HG02938 (cell line): ENCODE results near the gene ELOVL5.
"Not testable (repeated sequence)": the region's sequence is repeated elsewhere in the genome, so short reads cannot be mapped to it uniquely, and the experiment has no call there.

Experiments
- ATAC-seq: cut with Tn5 transposase; IDR thresholded peaks from one replicate; pipeline ENCODE4 v1.9.1; 2021; ENCODE audit warnings: mild to moderate bottlenecking, moderate library complexity; ENCODE audit not compliant: unreplicated experiment

Gene ELOVL5, protein sequence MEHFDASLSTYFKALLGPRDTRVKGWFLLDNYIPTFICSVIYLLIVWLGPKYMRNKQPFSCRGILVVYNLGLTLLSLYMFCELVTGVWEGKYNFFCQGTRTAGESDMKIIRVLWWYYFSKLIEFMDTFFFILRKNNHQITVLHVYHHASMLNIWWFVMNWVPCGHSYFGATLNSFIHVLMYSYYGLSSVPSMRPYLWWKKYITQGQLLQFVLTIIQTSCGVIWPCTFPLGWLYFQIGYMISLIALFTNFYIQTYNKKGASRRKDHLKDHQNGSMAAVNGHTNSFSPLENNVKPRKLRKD

DNA sequence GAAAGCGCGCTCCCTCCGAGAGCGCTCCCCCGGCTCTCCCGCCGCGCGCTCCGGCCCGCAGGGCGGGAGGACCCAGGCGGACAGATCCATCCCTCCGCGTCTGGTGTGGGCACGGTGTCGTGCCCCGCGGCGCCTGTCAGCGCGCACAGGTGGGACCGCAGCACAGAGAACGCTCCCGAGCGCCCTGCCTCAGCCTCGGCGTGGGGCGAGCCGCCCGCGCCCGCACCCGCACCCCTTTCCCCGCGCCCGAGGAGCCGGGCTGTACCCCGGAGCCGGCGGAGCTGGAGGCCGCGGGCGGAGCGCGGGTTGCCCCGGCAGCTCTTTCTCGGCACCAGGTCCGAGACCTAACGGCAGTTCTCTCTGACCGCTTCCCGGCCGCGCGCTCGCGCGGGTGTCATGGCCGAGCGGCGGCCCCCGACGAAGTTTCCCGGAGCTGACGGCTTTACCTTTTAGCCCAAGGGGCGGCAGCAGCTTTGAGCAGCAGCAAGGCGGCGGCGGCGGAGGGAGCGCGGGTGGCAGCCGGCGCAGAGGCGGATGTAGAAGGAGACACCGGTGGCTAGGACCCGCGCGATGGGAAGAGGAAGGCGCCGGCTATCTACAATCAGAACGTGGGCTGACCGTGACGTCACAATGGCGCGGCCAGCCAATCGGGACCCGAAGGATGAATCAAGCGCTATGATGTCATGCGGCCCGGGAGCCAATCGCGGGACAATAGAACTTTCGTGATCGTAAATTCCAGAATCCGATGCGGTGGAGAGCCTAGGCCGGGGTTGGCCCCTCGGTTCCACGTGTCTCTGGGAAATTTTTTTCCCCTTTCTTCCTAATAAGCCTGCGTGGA, at the start of gene ELOVL5:
Gene ELOVL5 (minus strand): TSS at position 580 of the 838 bp plus-strand sequence. CDS start 53,251 bp downstream, outside the sequence.
- peak; percentile 74 for ATAC-seq

DNA sequence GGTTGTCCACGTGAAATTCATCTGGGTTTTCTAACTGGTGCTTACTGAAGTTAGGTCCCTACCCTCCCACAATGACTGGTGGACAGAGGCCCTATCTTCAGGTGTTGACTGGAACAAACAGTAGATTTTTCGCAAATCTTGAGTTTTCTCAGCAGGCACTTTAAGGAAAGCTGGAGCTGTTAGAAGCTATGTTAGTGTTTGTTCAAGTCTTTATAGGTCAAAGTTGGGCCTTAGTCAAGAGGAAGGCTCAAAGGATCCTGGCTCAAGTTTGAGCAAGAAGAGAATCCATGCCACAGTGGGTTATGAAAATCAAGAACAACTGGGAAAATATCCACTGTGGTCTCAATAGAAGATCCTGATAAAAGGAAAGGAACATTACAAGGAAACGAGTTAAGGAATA, 48.5 kb upstream of the ELOVL5 start:
- no peak for ATAC-seq

- ATAC-seq = no peak
These were observed 47.2 kb upstream of the ELOVL5 start for GRCh38 chr6:53395986-53396385.

DNA sequence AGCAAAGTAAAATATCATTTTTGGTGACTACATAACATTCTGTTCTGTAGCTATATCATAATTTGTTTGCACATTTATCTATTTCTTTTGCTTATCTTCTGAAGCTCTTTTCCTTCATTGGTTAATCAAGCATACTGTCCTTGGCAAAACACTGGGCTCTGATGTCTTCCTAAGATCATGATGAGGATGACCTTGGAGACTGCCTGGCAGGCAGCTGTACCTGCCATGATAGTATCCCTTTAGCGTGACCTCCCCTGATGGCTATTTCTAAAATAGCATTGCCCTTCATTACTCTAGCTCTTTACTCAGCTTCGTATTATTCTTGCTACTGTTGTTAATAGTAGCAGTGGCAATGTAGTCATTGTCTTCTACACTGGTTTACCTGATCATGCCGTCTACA, 46.0 kb upstream of the ELOVL5 start:
- ATAC-seq = no peak

- no peak for ATAC-seq
These were observed 42.4 kb upstream of the ELOVL5 start for GRCh38 chr6:53391170-53391569.

- ATAC-seq = no peak
These were observed 41.3 kb upstream of the ELOVL5 start for GRCh38 chr6:53390010-53390409.

DNA sequence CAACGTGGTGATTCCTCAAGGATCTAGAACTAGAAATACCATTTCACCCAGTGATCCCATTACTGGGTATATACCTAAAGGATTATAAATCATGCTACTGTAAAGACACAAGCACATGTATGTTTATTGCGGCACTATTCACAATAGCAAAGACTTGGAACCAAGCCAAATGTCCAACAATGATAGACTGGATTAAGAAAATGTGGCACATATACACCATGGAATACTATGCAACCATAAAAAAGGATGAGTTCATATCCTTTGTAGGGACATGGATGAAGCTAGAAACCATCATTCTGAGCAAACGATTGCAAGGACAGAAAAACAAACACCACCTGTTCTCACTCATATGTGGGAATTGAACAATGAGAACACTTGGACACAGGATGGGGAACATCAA, 39.9 kb upstream of the ELOVL5 start:
- not testable (repeated sequence) for ATAC-seq

DNA sequence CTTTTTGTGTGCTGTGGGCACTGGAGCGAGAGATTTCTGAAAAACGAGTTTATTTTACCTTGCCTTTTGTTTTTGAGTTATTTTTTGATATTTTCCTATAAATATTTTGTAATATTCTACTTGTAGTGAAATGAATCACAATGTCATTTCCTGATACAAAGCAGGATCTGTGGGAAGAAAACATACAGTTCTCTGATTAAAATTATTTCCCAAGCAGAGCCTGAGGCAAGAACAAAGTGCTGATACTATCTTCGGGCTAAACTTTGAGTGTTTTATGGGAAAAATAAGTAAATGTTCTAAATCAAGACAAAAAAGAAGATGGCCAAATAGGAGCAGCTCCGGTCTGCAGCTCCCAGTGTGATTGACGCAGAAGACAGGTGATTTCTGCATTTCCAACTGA, 33.7 kb upstream of the ELOVL5 start:
- no peak for ATAC-seq

DNA sequence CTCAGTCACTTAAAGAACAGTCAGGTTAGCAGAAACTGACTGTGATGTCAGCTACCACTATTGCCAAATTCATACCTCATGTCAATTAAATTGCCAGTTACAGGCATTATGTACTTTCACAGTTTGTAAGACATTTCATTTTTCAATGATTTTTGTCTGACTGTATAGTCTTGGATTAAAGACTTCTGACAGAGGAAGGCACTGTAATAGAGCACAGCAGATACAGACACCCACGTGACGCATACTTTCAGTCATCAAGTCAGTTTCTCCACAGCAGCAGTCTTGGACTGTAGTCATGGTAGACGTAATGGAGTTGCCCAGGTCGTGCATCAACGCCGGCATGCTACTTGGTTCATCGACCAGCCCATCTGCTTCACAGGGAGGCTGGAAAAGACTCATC, 29.5 kb upstream of the ELOVL5 start:
- ATAC-seq = no peak

DNA sequence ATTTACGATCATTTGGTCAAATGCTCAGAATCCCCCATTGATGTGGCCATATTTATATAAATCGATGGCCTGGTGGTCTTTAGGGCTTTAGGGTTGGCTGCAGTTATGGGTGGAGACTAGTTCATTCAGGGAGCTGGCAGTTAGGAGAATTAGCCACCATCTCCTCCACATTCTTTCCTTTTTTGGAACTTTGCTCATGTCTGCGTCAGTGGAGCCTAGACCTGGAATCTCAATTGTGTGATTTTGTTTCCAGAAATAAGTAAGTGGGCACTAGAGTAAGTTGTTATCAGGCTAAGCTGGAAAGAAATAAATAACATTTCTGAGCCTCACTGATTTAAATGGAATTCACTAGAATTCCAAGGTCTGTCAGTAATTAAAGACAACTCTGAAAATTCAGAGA, 29.0 kb upstream of the ELOVL5 start:
- ATAC-seq = no peak

DNA sequence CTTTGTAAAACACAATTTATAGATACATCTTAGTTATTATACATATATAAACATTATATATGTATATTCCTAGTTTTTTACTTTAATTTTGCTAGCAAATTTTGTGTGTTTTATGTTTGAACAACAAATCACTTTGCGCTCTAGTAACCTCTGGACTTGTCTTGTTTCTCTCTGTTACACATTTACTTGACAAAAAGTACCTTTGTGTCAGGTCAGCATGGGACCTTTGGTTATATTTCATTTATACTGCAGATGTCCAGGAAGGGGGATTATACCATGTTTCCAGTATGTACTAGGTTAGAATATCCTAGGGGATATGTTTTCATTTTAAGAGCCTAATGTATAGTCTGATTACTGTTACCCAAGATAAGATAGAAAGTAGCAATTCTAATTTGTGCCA, 28.5 kb upstream of the ELOVL5 start:
- ATAC-seq = no peak

DNA sequence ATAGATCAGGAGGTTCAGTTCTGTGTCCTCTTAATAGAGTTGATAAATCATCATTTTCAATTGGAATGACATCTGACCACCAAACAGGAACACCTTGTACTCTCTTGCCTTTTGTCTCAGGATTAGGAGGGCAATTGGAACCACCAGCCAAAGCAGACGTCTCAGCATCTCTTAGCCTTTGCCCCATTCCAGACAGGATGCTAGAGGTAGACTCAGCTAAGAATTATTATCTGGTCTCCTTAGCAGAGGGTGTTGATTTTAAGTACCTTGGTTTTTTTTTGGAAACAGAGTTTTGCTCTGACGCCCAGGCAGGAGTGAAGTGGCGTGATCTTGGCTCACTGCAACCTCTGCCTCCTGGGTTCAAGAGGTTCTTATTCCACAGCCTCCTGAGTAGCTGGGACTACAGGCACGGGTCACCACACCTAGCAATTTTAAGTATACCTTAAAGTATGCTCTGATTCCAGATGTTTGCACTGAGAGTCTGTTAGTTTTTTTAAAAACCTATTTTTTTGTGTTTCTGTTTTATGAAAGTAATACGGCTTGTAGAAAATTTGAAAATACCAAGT, 28.0 kb upstream of the ELOVL5 start:
- no peak for ATAC-seq

DNA sequence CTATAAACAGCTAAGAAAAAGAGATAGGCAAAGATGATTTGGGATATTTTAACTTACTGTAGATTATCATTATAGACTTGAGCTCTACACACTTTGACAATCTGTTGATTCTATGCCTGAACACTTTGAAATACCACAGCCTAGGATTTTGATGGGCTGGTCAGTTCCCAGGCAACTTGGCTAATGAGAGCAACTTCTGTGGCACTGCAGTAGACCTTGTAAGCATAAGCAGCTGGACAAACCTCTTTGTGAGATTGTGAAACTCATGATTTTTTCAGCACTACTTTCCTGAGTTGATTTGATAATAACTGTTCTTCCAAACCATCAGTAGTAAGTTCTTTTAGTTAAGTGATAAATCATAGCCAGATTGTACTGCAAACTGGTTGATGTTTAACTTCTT, 27.1 kb upstream of the ELOVL5 start:
- no peak for ATAC-seq

- no peak for ATAC-seq
These were observed 24.9 kb upstream of the ELOVL5 start for GRCh38 chr6:53373638-53374037.

DNA sequence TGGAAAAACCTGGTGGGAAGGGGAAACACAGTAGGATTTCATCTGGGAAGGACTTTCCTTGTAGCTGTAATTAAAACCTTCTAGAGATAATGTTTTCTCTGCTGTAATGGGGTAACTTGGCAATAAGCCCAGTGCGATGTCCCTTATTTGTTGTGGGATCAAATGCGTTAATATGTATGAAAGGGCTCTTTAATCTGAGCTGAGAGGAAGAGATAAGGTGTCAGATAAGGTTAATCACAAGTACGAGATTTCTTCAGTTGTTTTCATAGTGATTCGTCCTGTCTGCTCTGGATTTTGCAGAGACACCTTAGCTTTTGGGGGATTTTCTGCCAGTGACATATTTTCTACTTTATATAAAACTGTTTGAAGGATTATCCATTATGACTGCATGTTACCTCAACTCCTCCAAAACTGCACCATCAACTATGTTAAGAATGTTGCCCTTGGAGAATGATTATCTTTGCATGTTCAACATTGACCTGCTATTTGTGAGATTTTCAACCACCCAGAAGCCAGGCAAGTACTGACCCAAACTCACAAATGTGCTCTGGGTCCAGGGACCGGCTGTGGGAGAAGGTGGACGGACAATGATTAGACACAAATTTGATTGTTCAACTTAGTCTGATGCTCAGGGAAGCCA, 21.2 kb upstream of the ELOVL5 start:
- ATAC-seq = no peak

- ATAC-seq = no peak
These were observed 20.3 kb upstream of the ELOVL5 start for GRCh38 chr6:53369051-53369450.

DNA sequence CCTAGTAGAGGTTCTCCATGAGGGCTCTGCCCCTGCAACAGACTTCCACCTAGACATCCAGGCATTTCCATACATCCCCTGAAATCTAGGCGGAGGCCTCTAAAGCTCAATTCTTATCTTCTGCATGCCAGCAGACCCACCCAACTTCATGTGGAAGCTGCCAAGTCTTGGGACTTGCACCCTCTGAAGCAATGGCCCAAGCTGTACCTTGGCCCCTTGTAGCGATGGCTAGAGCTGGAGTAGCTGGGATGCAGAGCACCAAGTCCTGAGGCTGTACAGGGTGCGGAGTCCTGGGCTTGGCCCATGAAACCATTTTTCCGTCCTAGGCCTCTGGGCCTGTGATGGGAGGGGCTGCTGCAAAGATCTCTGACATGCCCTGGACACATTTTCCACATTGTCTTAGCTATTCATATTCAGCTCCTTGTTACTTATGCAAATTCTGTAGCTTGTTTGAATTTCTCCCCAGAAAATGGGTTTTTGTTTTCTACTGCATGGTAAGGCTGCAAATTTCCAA, 17.4 kb upstream of the ELOVL5 start:
- ATAC-seq = no peak

DNA sequence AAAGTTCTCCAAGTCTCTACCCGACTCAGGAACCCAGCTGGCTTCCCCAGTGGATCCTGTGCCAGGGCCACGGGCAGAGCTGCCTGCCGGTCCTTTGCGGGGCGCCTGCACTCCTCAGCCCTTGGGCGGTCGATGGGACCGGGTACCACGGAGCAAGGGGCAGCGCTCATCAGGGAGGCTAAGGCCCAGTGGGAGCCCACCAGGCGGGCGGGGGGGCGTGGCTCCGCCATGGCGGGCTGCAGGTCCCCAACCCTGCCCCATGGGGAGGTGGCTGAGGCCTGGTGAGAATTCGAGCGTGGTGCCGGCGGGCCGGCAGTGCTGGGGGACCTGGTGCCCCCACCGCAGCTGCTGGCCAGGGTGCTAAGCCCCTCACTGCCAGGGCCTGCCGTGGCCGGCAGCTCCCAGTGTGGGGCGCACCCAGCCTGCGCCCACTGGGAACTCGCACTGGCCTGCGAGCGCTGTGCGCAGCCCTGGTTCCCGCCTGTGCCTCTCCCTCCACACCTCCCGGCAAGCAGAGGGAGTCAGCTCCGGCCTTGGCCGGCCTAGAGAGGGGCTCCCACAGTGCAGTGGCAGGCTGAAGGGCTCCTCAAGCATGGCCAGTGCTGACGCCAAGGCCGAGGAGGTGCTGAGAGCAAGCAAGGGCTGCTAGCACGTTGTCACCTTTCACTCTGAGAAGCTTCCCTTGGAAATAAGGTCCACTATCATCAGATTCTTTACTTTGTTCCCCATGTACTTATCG, 14.8 kb upstream of the ELOVL5 start:
- no peak for ATAC-seq

DNA sequence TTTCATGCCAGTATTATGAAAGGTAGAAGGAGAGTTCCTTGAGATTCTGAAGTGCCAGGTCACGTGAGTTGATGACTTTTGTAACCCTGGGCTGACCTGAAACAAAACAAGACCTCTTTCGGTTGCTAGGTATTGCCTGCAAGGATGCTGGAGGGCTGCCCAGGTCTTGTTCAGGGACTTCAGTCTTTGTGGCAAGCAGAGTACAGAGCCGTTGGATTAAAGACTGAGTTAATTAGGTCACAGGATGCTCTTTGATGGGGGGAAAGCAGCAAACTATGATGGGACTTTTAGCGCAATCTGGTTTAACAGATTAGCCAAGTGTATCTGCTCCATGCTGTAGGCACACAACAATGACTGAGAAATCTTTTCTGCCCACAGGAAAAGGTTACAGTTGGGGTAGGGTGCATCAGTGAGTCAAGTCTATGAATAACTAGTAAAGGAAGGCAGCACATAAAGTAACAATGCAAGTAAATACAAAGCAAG, 12.8 kb upstream of the ELOVL5 start:
- peak; percentile 40 for ATAC-seq

DNA sequence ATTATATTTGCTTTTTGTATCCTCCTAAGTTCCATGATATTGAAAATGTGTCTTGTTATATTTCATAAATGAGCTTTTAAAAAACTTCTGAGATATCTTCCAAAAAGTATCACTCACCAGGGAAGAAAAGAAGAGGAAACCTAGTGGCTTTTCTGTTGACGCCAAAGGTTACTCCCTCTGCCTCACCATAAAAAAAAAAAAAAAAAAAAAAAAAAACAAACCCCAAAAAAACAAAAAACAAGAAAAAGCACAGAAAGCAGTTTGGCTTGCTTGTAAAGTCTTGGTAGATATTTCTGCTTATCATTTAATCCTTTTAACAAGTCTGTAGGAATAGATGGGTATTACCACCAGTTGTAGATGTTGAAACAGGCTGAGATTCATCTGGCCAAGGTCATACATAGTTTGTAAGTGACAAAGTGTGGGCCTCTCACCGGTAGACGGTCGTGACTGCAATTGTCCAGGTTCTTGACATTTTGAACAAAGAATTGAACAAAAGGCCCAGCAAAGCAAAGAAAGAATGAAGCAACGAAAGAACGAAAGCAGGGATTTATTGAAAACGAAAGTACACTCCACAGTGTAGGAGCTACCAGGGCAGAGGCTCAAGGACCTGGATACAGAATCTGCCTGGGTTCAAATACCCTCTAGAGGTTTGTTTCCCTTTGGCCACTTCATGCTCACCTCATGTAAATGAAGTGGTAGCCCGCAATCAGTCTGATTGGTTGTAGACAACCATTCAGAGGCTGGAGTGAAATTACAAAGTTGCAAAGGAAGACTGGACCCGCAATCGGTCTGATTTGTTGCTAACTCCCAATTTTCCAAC, 11.6 kb upstream of the ELOVL5 start:
- no peak for ATAC-seq
